ENCODE data around the gene MSL3B.

The MSL3B gene

DNA sequence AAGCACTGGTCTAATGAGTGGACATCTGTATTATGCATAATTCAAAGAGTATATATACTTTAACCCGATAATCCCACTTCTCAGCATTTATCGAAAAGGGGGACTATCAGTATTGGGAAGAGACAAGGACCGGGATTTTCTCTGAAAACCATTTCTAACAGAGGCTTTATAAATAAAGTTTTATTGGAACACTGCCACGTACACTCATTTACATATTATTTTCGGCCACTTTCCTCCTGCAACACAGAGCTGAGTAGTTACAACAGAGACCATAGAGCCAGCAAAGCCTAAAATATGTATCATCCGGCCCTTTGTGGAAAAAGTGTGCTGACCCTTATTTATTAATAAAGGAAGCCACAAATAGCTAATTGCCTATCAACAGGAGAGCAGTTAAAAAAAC is 17.0 kb downstream of the MSL3B start:
- Mint-ChIP-seq H3K4me1 (peaks cover 26% of the 10 kb centered on the region), H3K27ac (no peak overlapping the region), H3K27me3 (ENCODE audit: low read depth) (no peaks in the 10 kb centered on the region), H3K9me3 (no peaks in the 10 kb centered on the region), H3K4me3 (peak overlapping the region in 2 of 3 experiments; percentile 28 to 56), H3K36me3 (ENCODE audit: low read depth) (peaks cover 34% of the 10 kb centered on the region)
- TF ChIP-seq, protein P1, sequence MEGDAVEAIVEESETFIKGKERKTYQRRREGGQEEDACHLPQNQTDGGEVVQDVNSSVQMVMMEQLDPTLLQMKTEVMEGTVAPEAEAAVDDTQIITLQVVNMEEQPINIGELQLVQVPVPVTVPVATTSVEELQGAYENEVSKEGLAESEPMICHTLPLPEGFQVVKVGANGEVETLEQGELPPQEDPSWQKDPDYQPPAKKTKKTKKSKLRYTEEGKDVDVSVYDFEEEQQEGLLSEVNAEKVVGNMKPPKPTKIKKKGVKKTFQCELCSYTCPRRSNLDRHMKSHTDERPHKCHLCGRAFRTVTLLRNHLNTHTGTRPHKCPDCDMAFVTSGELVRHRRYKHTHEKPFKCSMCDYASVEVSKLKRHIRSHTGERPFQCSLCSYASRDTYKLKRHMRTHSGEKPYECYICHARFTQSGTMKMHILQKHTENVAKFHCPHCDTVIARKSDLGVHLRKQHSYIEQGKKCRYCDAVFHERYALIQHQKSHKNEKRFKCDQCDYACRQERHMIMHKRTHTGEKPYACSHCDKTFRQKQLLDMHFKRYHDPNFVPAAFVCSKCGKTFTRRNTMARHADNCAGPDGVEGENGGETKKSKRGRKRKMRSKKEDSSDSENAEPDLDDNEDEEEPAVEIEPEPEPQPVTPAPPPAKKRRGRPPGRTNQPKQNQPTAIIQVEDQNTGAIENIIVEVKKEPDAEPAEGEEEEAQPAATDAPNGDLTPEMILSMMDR (IDR thresholded peaks at IDR 0.05; ENCODE audit: unreplicated experiment in 3 of 3), result no peak

DNA sequence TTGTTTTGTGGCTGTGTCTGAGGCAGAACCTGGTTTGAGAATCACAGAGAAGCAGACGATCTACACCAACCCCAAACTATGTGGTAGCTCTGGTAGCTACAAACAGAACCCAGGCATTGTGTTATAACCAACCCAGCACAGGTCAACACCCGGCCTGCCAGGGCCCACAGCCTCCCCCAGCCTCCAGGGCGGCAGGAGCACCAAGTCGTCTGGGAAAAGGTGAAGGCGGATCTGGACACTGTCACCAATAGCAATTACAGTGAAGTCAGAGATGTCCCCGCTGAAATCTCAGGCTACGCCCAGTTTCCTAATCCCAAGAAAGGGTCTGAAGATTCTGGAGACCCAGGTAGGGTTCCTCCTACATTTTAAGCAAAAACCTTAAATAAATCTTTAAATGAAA is 17.4 kb downstream of the MSL3B start:
- H3K36me3 Mint-ChIP-seq (ENCODE audit: low read depth), result peaks cover 34% of the 10 kb centered on the region
- peaks cover 24% of the 10 kb centered on the region for H3K4me1 Mint-ChIP-seq
- H3K27me3 Mint-ChIP-seq (ENCODE audit: low read depth), result no peaks in the 10 kb centered on the region
- TF ChIP-seq, protein P1 (IDR thresholded peaks at IDR 0.05; ENCODE audit: unreplicated experiment in 3 of 3), result no peak
- no peak overlapping the region for H3K27ac Mint-ChIP-seq
- H3K9me3 Mint-ChIP-seq, result no peaks in the 10 kb centered on the region
- no peak overlapping the region for H3K4me3 Mint-ChIP-seq

DNA sequence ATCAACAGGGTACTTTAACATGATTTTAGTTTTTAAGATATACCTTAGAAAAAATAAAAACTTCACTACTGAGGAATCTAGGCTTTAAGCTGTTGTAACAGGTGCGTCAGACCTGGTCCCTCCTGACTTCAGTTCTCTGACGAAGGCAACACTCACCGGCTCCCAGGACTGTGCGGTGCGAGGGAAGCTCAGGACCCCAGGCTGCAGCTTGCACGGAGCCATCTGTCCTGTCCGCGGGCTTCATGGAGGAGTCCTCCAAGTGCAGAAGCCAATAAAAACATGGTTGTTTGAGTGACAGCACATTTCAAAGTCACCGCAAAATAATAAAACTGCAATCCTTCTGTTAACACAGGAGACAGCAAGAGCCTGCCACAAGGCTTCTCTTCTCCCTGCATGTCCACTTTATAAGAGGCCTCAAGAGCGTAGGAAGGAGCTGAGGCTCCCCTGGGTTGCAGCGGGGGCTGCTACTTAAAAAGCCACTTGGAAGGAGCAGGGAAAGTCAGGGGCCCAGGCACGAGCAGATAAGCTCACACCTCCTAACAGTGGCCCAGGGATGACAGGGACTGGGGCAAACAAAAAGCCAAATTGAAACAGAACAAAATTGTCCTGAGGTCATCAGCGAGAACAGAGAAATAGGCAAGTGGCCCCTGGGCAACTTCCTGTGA is 18.4 kb downstream of the MSL3B start:
- peaks cover 34% of the 10 kb centered on the region for H3K36me3 Mint-ChIP-seq (ENCODE audit: low read depth)
- no peak overlapping the region for H3K27ac Mint-ChIP-seq
- H3K27me3 Mint-ChIP-seq (ENCODE audit: low read depth), result no peaks in the 10 kb centered on the region
- TF ChIP-seq, protein P1 (IDR thresholded peaks at IDR 0.05; ENCODE audit: unreplicated experiment in 3 of 3), result no peak
- H3K9me3 Mint-ChIP-seq, result no peaks in the 10 kb centered on the region
- peaks cover 19% of the 10 kb centered on the region for H3K4me1 Mint-ChIP-seq
- H3K4me3 Mint-ChIP-seq, result no peak overlapping the region

DNA sequence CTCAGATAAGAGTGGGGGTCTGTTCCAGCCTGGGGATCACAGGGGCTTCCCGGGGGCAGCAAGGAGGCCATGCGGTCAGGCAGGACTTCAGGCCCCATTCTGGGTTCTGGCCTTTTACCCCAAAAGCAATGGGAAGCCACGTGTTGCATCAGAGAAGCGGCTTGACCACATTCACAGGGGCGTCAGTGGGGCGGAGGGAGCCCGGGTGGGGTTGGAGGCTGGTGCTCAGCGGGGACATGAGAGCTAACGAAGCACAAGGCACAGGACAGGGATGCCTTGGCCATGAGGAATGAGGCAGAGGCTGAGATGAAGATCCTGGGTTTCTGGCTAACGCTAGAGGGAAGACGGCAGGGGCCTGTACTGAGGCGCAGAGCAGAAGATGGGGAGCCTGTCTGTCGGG is 19.9 kb downstream of the MSL3B start:
- H3K4me1 Mint-ChIP-seq, result peaks cover 12% of the 10 kb centered on the region
- H3K36me3 Mint-ChIP-seq (ENCODE audit: low read depth), result peaks cover 44% of the 10 kb centered on the region
- H3K9me3 Mint-ChIP-seq, result no peaks in the 10 kb centered on the region
- H3K27me3 Mint-ChIP-seq (ENCODE audit: low read depth), result no peaks in the 10 kb centered on the region
- no peak overlapping the region for H3K4me3 Mint-ChIP-seq
- no peak overlapping the region for H3K27ac Mint-ChIP-seq
- TF ChIP-seq, protein P1 (IDR thresholded peaks at IDR 0.05; ENCODE audit: unreplicated experiment in 3 of 3), result no peak

DNA sequence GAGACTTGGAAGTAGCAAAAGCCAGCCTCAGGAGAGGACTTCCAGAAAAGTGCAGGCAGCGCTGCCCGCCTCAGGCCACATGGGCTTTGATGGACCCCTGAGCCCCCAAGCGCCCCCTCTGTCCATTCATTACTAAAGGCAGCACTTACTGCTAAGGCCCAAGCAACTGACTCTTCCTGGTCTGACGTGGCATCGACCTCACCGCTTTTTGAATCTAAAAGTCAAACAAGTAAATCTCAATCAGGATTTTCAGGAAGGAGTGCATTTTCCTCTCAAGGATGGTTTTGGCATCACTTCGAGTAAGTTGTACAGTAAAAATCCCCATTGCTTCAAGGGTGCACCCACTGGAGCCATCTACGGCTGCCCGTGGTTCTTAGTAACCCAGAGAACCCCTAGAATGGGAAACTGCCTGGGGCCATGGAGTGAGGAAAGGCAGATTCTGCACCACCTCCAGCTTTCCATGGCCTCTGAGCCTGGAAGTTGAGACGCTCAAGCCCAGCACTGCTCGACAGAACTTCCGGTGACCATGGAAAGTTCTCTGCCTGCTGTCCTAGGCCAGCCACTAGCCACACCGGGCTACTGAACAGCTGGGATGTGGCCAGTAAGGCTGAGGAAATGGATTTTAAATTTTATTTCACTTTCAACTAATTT is 20.8 kb downstream of the MSL3B start:
- Mint-ChIP-seq H3K36me3 (ENCODE audit: low read depth) (peaks cover 48% of the 10 kb centered on the region), H3K4me3 (no peak overlapping the region), H3K9me3 (no peaks in the 10 kb centered on the region), H3K27ac (no peak overlapping the region), H3K4me1 (peaks cover 3% of the 10 kb centered on the region), H3K27me3 (ENCODE audit: low read depth) (no peaks in the 10 kb centered on the region)
- TF ChIP-seq, protein P1 (IDR thresholded peaks at IDR 0.05; ENCODE audit: unreplicated experiment in 3 of 3), result no peak

All from nephron (organoid).